ENCODE data around the gene HPS5.

The HPS5 gene

GRCh38 chr11:18366286-18366685 lies 44.3 kb upstream of the HPS5 start:
- Histone ChIP-seq H3K27me3 (replicated peaks; ENCODE audit: control insufficient read depth, insufficient read depth, low read length) (no peaks in the 10 kb centered on the region), H3K4me3 (replicated peaks; ENCODE audit: low read depth, low read length) (no peak overlapping the region), H3K36me3 (ENCODE audit: control insufficient read depth, insufficient read depth, low read length) (peaks cover 10% of the 10 kb centered on the region)
- DNase-seq (ENCODE audit: extremely low read depth, insufficient read length) = no peak
- no peak for TF ChIP-seq CTCF (IDR thresholded peaks at IDR 0.05; ENCODE audit: insufficient read depth, low read length, poor library complexity, severe bottlenecking)

GRCh38 chr11:18365741-18366140 lies 43.8 kb upstream of the HPS5 start:
- Histone ChIP-seq H3K4me3 (replicated peaks; ENCODE audit: low read depth, low read length) (no peak overlapping the region), H3K36me3 (ENCODE audit: control insufficient read depth, insufficient read depth, low read length) (peaks cover 10% of the 10 kb centered on the region), H3K27me3 (replicated peaks; ENCODE audit: control insufficient read depth, insufficient read depth, low read length) (no peaks in the 10 kb centered on the region)
- TF ChIP-seq CTCF (IDR thresholded peaks at IDR 0.05; ENCODE audit: insufficient read depth, low read length, poor library complexity, severe bottlenecking) = no peak
- no peak for DNase-seq (ENCODE audit: extremely low read depth, insufficient read length)

GRCh38 chr11:18364495-18365073 lies 42.6 kb upstream of the HPS5 start:
- DNase-seq (ENCODE audit: extremely low read depth, insufficient read length) = no peak
- Histone ChIP-seq H3K27me3 (replicated peaks; ENCODE audit: control insufficient read depth, insufficient read depth, low read length) (no peaks in the 10 kb centered on the region), H3K4me3 (replicated peaks; ENCODE audit: low read depth, low read length) (no peak overlapping the region), H3K36me3 (ENCODE audit: control insufficient read depth, insufficient read depth, low read length) (peaks cover 13% of the 10 kb centered on the region)
- TF ChIP-seq CTCF (IDR thresholded peaks at IDR 0.05; ENCODE audit: insufficient read depth, low read length, poor library complexity, severe bottlenecking) = no peak

- H3K36me3 ChIP-seq (ENCODE audit: control insufficient read depth, insufficient read depth, low read length) = peaks cover 14% of the 10 kb centered on the region
- DNase-seq (ENCODE audit: extremely low read depth, insufficient read length) = no peak
- TF ChIP-seq CTCF (IDR thresholded peaks at IDR 0.05; ENCODE audit: insufficient read depth, low read length, poor library complexity, severe bottlenecking) = no peak
- H3K4me3 ChIP-seq (replicated peaks; ENCODE audit: low read depth, low read length) = no peak overlapping the region
- H3K27me3 ChIP-seq (replicated peaks; ENCODE audit: control insufficient read depth, insufficient read depth, low read length) = no peaks in the 10 kb centered on the region
Measured at GRCh38 chr11:18361154-18361553, 39.2 kb upstream of the HPS5 start.

- Histone ChIP-seq H3K27me3 (replicated peaks; ENCODE audit: control insufficient read depth, insufficient read depth, low read length) (no peaks in the 10 kb centered on the region), H3K36me3 (ENCODE audit: control insufficient read depth, insufficient read depth, low read length) (peaks cover 9% of the 10 kb centered on the region), H3K4me3 (replicated peaks; ENCODE audit: low read depth, low read length) (no peak overlapping the region)
- no peak for TF ChIP-seq CTCF (IDR thresholded peaks at IDR 0.05; ENCODE audit: insufficient read depth, low read length, poor library complexity, severe bottlenecking)
- DNase-seq (ENCODE audit: extremely low read depth, insufficient read length) = no peak
Measured at GRCh38 chr11:18358646-18359045, 36.7 kb upstream of the HPS5 start.

GRCh38 chr11:18352581-18352980 lies 30.6 kb upstream of the HPS5 start:
- Histone ChIP-seq H3K36me3 (ENCODE audit: control insufficient read depth, insufficient read depth, low read length) (peaks cover 6% of the 10 kb centered on the region), H3K27me3 (replicated peaks; ENCODE audit: control insufficient read depth, insufficient read depth, low read length) (no peaks in the 10 kb centered on the region), H3K4me3 (replicated peaks; ENCODE audit: low read depth, low read length) (no peak overlapping the region)
- DNase-seq (ENCODE audit: extremely low read depth, insufficient read length) = no peak
- TF ChIP-seq CTCF (IDR thresholded peaks at IDR 0.05; ENCODE audit: insufficient read depth, low read length, poor library complexity, severe bottlenecking) = no peak
